Suprapubic skin (tissue), 4 donors: ENCODE data around the gene LHFPL5. TPM values are rescaled to one million over a fixed set of nuclear protein-coding genes. Genes with fewer than 3 reads are reported as not detected.

Source experiments
- DNase-seq, 2 donors: peaks; one replicate each; pipeline ENCODE4 v3.0.0-alpha.2; 2019; ENCODE audit warnings: low spot score in 2 of 2
- H3K27ac ChIP-seq: fragments of 200-600 bp; sonication (generic); one replicate; pipeline ENCODE4 v1.5.1; 2019
- H3K27me3 ChIP-seq: fragments of 200-600 bp; sonication (generic); one replicate; pipeline ENCODE4 v1.5.1; 2019
- H3K36me3 ChIP-seq: fragments of 200-600 bp; sonication (generic); one replicate; pipeline ENCODE4 v1.5.1; 2019
- H3K4me1 ChIP-seq: fragments of 200-600 bp; sonication (generic); one replicate; pipeline ENCODE4 v1.5.1; 2019
- H3K4me3 ChIP-seq: fragments of 200-600 bp; sonication (generic); one replicate; pipeline ENCODE4 v1.5.1; 2019; ENCODE audit warnings: mild to moderate bottlenecking
- H3K9me3 ChIP-seq: fragments of 200-600 bp; sonication (generic); one replicate; pipeline ENCODE4 v1.5.1; 2019
- EP300 ChIP-seq: sonication (generic); formaldehyde crosslinking; IDR thresholded peaks from one replicate; pipeline ENCODE4 v1.6.1; 2017; ENCODE audit warnings: antibody characterized with exemption
- POLR2A ChIP-seq, 2 donors: fragments of 450-650 bp; IDR thresholded peaks; one replicate each; pipeline ENCODE4 v1.6.1; 2017; ENCODE audit warnings: antibody characterized with exemption in 2 of 2, mild to moderate bottlenecking in 2 of 2, moderate library complexity in 2 of 2
- POLR2AphosphoS5 ChIP-seq, 3 donors: sonication (generic); formaldehyde crosslinking; IDR thresholded peaks; one replicate each; pipeline ENCODE4 v1.6.1; 2017; ENCODE audit warnings: antibody characterized with exemption in 3 of 3
- WGBS: methylation state at CpG from one replicate; pipeline ENCODE4 v1.1.5; 2018; 5-methylcytosine and 5-hydroxymethylcytosine counted together
- total RNA-seq, 4 donors: library from RNA; depleted of rRNA; stranded (reverse); fragments of >200 nt; gene quantifications; one replicate each; pipeline ENCODE4 v1.1.0, GENCODE V29; 2016
- TF ChIP-seq, protein P1 (sequence below), 2 donors: fragments of 200-600 bp in 1 of 2; fragments of 450-650 bp in 1 of 2; sonication (generic) in 1 of 2; IDR thresholded peaks; one replicate each; pipeline ENCODE4 v1.5.1; 2016 to 2019; ENCODE audit warnings: antibody characterized with exemption in 2 of 2, mild to moderate bottlenecking in 1 of 2, moderate library complexity in 1 of 2

Gene LHFPL5
- total RNA-seq, 4 donors from 2014 or later, result not detected

- Histone ChIP-seq H3K4me3 (no peak overlapping the region), H3K36me3 (peaks cover 19% of the 10 kb centered on the region), H3K27me3 (no peaks in the 10 kb centered on the region), H3K27ac (no peak overlapping the region), H3K9me3 (no peaks in the 10 kb centered on the region), H3K4me1 (no peaks in the 10 kb centered on the region)
- TF ChIP-seq POLR2A (IDR thresholded peaks at IDR 0.05) (no peak), POLR2AphosphoS5 (IDR thresholded peaks at IDR 0.05) (no peak), EP300 (no peak)
- TF ChIP-seq, protein P1, sequence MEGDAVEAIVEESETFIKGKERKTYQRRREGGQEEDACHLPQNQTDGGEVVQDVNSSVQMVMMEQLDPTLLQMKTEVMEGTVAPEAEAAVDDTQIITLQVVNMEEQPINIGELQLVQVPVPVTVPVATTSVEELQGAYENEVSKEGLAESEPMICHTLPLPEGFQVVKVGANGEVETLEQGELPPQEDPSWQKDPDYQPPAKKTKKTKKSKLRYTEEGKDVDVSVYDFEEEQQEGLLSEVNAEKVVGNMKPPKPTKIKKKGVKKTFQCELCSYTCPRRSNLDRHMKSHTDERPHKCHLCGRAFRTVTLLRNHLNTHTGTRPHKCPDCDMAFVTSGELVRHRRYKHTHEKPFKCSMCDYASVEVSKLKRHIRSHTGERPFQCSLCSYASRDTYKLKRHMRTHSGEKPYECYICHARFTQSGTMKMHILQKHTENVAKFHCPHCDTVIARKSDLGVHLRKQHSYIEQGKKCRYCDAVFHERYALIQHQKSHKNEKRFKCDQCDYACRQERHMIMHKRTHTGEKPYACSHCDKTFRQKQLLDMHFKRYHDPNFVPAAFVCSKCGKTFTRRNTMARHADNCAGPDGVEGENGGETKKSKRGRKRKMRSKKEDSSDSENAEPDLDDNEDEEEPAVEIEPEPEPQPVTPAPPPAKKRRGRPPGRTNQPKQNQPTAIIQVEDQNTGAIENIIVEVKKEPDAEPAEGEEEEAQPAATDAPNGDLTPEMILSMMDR (IDR thresholded peaks at IDR 0.05), result no peak
- 83% methylated on average over 7 of the region's 7 CpGs for WGBS
- no peak for DNase-seq
Measured at GRCh38 chr6:35833536-35833935, 28.4 kb downstream of the LHFPL5 start.

GRCh38 chr6:35839019-35839418 is 33.9 kb downstream of the LHFPL5 start:
- DNase-seq, result no peak
- Histone ChIP-seq H3K27ac (no peak overlapping the region), H3K9me3 (no peaks in the 10 kb centered on the region), H3K27me3 (no peaks in the 10 kb centered on the region), H3K36me3 (peaks cover 37% of the 10 kb centered on the region), H3K4me1 (no peaks in the 10 kb centered on the region), H3K4me3 (no peak overlapping the region)
- WGBS, result 100% methylated on average over 1 of the region's 1 CpG
- TF ChIP-seq, protein P1 (IDR thresholded peaks at IDR 0.05), result no peak
- no peak for TF ChIP-seq POLR2A (IDR thresholded peaks at IDR 0.05)
- TF ChIP-seq EP300, result no peak
- no peak for TF ChIP-seq POLR2AphosphoS5 (IDR thresholded peaks at IDR 0.05)

- H3K4me3 ChIP-seq, result no peak overlapping the region
- no peak for DNase-seq
- 98% methylated on average over 3 of the region's 3 CpGs for WGBS
- H3K9me3 ChIP-seq, result no peaks in the 10 kb centered on the region
- no peaks in the 10 kb centered on the region for H3K27me3 ChIP-seq
- no peaks in the 10 kb centered on the region for H3K4me1 ChIP-seq
- TF ChIP-seq POLR2AphosphoS5 (IDR thresholded peaks at IDR 0.05), result no peak
- TF ChIP-seq, protein P1 (IDR thresholded peaks at IDR 0.05), result no peak
- TF ChIP-seq EP300, result no peak
- peaks cover 25% of the 10 kb centered on the region for H3K36me3 ChIP-seq
- no peak overlapping the region for H3K27ac ChIP-seq
Measured at GRCh38 chr6:35842381-35842780, 37.2 kb downstream of the LHFPL5 start.

- Histone ChIP-seq H3K9me3 (no peaks in the 10 kb centered on the region), H3K4me1 (no peaks in the 10 kb centered on the region), H3K4me3 (no peak overlapping the region), H3K27ac (no peak overlapping the region), H3K36me3 (peaks cover 17% of the 10 kb centered on the region), H3K27me3 (no peaks in the 10 kb centered on the region)
- TF ChIP-seq POLR2A (IDR thresholded peaks at IDR 0.05) (no peak), POLR2AphosphoS5 (IDR thresholded peaks at IDR 0.05) (no peak), EP300 (no peak)
- TF ChIP-seq, protein P1 (IDR thresholded peaks at IDR 0.05), result no peak
- DNase-seq, result no peak
- 97% methylated on average over 3 of the region's 3 CpGs for WGBS
Measured at GRCh38 chr6:35844290-35844689, 39.1 kb downstream of the LHFPL5 start.

GRCh38 chr6:35850208-35850607 is 45.1 kb downstream of the LHFPL5 start:
- no peak for DNase-seq
- TF ChIP-seq EP300 (no peak), POLR2A (IDR thresholded peaks at IDR 0.05) (no peak), POLR2AphosphoS5 (IDR thresholded peaks at IDR 0.05) (no peak)
- TF ChIP-seq, protein P1 (IDR thresholded peaks at IDR 0.05), result no peak

More at GRCh38 chr6:35850208-35850607, 45.1 kb downstream of the LHFPL5 start:
- no peaks in the 10 kb centered on the region for H3K9me3 ChIP-seq
- 75% methylated on average over 2 of the region's 2 CpGs for WGBS
- no peak overlapping the region for H3K27ac ChIP-seq
- H3K4me1 ChIP-seq, result no peaks in the 10 kb centered on the region
- no peaks in the 10 kb centered on the region for H3K27me3 ChIP-seq
- H3K4me3 ChIP-seq, result no peak overlapping the region
- peaks cover 41% of the 10 kb centered on the region for H3K36me3 ChIP-seq
